HG03135 (cell line): Measurements from ENCODE around the gene BCAS4.
A peak's percentile ranks its signal among the peaks of the same experiment; 100 is the strongest.
"Not testable (repeated sequence)": the region's sequence is repeated elsewhere in the genome, so short reads cannot be mapped to it uniquely, and the experiment has no call there.

Experiments used
- ATAC-seq: cut with Tn5 transposase; IDR thresholded peaks from one replicate; pipeline ENCODE4 v1.9.1; 2021; ENCODE audit warnings: mild to moderate bottlenecking, moderate library complexity; ENCODE audit not compliant: unreplicated experiment

BCAS4 gene

DNA sequence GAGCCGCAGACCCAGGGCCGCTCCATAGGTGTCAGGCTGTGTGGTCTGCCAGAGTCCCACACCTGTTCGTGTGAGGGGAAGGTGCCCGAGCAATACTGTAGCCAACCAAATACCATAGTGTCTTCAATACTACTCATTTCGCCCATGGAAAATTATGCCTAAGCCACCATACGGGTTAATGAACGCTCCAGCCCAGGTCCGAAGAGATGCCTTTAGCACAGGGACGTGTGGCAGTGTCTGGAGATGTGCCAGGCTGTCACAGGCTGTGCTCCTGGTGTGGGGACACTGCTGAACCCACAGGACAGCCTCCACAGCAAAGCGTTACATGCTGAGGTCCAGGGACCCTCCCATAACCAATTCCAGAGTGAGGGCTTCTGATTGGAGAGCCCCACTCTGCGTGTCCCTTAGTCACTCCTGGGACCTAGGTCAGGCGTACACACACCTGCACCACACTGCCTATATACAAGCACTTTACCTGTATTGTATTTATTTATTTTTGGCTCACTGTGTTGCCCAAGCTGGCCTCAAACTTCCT is 25.2 kb upstream of the BCAS4 start:
- ATAC-seq, result not testable (repeated sequence)

DNA sequence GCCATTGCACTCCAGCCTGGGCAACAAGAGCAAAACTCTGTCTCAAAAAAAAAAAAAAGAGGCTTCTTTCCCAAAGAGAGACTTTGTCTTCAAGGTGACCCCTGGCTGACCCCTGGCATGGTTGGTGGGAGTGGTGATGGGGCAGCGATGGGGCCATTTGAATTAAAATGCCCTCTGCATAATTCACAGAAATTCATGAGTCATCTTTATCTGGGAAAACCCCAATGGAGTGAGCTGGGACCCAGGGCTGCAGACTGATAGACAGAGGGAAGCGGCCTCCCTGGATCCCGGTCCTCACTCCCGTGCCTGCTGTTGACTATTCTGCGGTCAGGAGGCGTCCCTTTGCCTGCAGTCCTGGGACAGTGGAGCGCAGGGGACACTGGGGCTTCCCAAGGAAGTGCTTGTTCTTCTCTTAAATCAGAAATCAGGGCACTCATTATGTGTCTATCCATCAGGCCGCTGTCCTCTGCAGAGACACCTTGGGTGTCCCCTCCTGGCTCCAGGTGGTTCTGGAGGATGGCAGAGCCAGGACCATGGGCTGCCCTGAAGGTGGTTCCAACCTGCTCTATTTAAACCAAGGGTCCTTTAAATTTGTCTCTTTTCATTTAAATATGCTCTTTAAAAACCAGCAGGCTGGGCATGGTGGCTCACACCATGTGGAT is 23.3 kb upstream of the BCAS4 start:
- ATAC-seq, result not testable (repeated sequence)

- no peak for ATAC-seq
Measured at GRCh38 chr20:50772420-50773185, 22.3 kb upstream of the BCAS4 start.

DNA sequence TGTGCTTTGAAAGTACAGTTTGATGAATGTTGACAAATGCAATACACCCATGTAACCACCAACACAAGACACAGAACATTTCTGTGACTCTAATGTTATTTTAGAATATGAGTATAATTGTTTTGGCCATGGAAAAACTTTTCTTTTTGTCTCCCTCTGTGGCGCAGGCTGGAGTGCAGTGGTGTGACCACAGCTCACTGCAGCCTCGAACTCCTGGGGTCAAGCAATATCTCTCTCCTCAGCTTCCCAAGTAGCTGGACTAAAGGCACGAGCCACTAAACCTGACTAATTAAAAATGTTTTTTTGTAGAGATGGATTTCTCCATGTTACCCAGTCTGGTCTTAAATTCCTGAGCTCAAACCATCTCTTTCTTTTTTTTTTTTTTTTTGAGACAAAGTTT is 20.3 kb upstream of the BCAS4 start:
- no peak for ATAC-seq

DNA sequence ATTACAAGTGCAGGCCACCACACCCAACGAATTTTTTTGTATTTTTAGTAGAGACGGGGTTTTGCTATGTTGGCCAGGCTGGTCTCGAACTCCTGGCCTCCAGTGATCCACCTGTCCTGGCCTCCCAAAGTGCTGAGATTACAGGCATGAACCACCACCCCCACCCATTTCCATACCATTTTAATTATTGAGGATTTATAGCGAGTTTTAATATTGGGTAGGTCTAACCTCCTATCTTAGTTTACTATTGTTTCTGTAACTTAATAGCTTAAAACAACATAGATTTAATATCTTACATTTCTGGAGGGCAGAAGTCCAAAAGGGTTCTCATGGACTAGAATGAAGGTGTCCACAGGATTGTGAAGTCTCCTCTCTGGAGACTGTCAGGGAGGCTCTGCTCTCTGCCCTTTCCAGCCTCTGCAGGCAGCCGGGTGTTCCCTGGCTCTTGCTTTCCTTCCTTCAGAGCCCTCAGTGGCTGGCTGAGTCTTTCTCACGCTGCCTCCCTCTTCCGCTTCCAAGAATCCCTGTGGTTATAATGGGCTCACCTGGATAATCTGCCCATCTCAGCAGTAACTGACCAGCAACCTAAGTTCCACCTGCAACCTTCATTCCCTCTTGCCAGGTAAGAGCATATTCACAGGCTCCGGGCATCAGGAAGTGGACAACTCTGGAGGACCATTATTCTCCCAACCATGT is 18.6 kb upstream of the BCAS4 start:
- no peak for ATAC-seq

GRCh38 chr20:50777373-50777772 is 17.5 kb upstream of the BCAS4 start:
- ATAC-seq, result no peak

DNA sequence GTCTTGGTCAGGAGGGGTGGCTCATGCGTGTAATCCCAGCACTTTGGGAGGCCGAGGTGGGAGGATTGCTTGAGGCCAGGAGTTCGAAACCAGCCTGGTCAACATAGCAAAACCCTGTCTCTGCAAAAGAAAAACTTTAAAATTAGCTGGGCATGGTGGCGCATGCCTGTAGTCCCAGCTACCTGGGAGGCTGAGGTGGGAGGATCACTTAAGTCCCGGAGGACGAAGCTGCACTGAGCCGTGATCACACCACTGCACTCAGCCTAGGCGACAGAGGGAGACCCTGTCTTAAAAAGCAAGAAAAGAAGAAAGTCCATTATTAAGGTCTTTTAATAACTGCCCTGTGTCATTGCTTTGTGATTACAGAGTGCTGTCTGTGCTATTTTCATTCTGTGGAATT is 15.9 kb upstream of the BCAS4 start:
- not testable (repeated sequence) for ATAC-seq

DNA sequence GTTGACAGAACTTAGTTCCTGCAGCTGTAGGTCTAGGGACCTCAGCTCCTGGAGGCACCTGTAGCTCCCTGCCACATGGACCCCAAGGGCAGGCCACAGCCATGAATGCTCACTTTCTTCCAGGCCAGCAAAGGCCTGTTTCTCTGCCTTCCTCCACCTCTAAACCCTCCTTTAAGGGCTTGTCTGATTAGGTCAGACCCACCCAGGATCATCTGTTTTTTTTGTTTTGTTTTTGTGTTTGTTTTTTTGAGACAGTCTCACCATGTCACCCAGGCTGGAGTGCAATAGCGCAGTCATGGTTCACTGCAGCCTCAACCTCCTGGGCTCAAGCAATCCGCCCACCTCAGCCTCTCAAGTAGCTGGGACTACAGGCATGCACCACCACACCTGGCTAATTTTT is 11.5 kb upstream of the BCAS4 start:
- ATAC-seq, result no peak

DNA sequence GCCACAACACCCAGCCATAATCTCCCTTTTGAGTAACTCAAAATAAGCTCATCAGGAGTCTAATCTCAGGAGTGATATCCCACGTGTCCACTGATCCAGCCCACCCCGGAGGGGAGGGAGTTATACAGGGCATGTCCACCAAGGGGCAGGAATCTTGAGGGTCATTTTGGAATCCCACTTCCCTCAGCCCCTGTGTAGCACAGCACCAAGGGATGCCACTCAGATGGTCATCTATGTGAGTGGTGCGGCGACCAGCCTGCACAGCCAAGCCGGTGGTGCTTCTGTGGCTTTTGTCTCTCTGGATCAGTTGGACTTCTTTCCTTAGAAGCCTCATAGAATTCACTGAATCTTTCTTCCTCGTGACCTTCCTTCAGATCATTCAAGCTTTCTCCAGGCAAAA is 11.0 kb upstream of the BCAS4 start:
- ATAC-seq, result no peak

GRCh38 chr20:50784464-50784863 is 10.4 kb upstream of the BCAS4 start:
- no peak for ATAC-seq

DNA sequence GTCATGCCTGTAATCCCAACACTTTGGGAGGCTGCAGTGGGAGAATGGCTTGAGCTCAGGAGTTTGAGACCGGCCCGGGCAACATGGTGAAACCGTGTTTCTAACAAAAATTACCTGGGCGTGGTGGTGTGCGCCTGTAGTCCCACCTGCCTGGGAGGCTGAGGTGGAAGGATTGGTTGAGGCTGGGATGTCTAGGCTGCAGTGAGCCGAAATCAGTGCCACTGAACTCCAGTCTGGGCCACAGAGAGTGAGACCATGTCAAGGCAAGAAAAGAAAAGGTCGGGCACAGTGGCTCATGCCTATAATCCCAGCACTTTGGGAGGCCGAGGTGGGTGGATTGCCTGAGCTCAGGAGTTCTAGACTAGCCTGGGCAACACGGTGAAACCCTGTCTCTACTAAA is 8.2 kb upstream of the BCAS4 start:
- no peak for ATAC-seq

- ATAC-seq, result no peak
Measured at GRCh38 chr20:50787181-50787580, 7.7 kb upstream of the BCAS4 start.

- ATAC-seq, result no peak
Measured at GRCh38 chr20:50788045-50788991, 6.5 kb upstream of the BCAS4 start.

DNA sequence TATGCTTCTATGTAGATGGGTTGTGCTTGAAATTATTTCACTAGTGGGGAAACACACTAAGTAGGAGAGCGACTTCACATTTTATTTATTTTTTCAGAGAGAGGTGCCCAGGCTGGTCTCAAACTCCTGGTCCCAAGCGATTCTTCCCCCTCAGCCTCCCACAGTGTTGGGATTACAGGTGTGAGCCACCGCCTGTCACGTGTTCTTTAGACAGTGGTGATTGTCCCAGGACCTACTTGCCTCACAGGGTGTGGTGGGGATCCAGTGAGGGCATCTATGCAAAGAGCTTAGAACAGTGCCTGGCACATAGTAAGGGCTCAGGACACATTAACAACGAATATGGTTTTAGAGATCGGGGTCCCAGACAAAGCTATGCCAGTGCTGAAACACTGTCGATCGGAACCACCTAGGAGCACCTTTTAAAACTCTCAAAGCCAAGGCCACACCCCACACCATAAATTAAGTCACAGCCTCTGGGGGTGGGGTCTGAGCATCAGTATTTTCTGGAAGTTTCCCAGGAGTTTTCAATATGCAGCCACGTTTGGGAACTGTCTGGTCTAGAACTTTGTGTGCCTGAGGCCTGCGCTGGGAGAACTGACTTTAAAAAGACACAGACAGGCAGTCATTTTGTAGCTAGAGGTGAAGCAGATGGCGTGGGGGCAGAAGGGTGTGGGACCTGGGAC is 4.8 kb upstream of the BCAS4 start:
- ATAC-seq, result no peak

- peak; percentile 47 for ATAC-seq
Measured at GRCh38 chr20:50790651-50791277, 4.1 kb upstream of the BCAS4 start.

- ATAC-seq, result no peak
Measured at GRCh38 chr20:50792708-50793574, 1.9 kb upstream of the BCAS4 start.

- not testable (repeated sequence) for ATAC-seq
Measured at GRCh38 chr20:50793575-50794016, 1.3 kb upstream of the BCAS4 start.

DNA sequence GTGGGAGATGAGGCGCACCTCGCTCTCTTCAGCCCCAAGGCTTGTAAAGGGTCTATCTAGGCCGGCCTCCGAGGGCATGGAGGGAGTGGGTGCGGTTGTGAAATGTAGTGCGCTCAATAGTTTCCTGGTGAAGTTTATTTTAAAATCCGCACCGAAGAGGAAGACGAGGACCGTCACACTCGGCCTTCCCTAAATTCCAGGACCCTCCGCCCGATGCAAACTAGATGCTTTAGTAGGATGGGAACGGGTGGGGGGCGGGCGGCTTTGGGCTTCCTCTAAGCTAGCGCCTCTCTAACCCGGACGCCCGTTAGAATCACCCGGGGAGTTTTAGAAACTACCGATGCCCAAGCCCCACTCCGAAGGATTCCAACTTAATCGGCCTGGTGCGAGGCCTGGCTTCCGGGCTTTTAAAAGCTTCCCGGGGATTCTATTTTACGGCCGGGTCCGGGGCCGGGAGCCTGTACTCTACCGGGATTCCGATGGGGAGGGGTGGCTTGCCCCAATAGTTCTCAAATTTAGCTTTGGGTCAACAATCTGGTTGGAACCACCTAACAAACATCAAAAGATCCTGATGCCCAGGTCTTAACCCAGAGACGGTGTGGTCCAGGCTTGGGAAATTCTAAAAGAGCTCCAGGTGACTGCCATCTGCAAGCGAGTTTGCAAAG is 548 bp upstream of the BCAS4 start:
- no peak for ATAC-seq
